Measurements from ENCODE around the gene SLC26A11. TPM values are rescaled to one million over a fixed set of nuclear protein-coding genes. Genes with fewer than 3 reads are reported as not detected.

The SLC26A11 gene
- total RNA-seq, 4 donors from 2014 or later, result 25.1 to 65.3 (median 31.7) TPM

DNA sequence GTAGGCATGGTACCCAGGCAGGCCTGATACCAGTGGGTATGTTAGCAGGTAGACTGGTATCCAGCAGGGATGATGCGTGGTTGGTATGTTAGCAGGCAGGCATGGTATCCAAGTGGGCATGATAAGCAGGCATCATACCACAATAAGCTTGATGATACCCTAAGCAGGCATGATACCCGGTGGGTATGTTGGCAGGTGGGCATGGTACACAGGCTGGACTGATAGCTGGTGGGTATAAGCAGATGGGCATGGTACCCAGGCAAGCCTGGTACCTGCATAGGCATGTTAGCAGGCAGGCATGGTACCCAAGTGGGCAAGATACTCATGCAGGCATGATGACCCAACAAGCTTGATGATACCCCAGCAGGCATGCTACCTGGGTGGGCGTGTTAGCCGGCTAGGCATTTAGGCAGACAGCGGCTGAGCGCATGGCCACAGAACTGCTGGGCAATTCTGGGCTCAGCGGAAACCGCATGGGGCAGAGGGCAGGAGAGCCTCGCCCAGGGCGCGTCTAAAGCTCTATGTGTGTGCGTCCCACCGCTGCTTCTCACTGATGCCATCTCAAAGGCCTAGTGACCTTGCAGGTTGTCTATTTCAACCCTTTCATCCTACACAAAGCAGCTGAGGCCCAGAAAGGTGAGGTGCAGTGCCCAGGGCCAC lies 2.4 kb upstream of the SLC26A11 start:
- H3K27ac ChIP-seq, result no peak overlapping the region
- H3K4me3 ChIP-seq (replicated peaks in 1 of 3), result no peak overlapping the region
- H3K36me3 ChIP-seq, result peaks cover 5 to 7% of the 10 kb centered on the region in 2 donors
- no peaks in the 10 kb centered on the region for H3K9me3 ChIP-seq
- no peak for DNase-seq
- H3K27me3 ChIP-seq, result no peaks in the 10 kb centered on the region
- TF ChIP-seq POLR2A (IDR thresholded peaks at IDR 0.05), result no peak
- TF ChIP-seq, protein P1, sequence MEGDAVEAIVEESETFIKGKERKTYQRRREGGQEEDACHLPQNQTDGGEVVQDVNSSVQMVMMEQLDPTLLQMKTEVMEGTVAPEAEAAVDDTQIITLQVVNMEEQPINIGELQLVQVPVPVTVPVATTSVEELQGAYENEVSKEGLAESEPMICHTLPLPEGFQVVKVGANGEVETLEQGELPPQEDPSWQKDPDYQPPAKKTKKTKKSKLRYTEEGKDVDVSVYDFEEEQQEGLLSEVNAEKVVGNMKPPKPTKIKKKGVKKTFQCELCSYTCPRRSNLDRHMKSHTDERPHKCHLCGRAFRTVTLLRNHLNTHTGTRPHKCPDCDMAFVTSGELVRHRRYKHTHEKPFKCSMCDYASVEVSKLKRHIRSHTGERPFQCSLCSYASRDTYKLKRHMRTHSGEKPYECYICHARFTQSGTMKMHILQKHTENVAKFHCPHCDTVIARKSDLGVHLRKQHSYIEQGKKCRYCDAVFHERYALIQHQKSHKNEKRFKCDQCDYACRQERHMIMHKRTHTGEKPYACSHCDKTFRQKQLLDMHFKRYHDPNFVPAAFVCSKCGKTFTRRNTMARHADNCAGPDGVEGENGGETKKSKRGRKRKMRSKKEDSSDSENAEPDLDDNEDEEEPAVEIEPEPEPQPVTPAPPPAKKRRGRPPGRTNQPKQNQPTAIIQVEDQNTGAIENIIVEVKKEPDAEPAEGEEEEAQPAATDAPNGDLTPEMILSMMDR (IDR thresholded peaks at IDR 0.05), result no peak
- WGBS, 2 donors, result 97 to 98% methylated on average over 13 of the region's 13 CpGs
- intact Hi-C loops (cut with DNase I), result loop anchor here (5.0 kb wide), 1 partner anchor 71 kb away; the partner anchor contains the start of gene EIF4A3
- H3K4me1 ChIP-seq, result peaks cover 18 to 21% of the 10 kb centered on the region in 2 donors

DNA sequence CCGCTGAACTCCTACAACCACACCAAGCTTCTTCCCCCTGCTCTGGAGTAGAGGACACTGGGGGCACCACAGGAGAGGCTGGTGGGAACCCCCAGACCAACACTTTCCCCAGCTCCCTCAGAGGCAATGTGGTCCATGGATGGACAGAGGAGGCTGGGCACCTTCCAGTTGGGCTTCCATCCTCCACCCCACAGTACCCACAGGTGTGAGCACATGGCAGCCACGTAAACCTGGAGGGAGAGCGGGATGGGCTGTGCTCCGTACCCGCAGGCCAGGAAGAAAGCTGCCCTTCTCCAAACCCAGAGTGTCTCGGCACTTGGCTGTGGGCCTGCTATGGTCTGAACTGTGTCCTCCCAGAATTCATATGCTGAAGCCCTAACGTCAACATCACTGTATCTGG lies 1.8 kb upstream of the SLC26A11 start:
- intact Hi-C loops (cut with DNase I), result loop anchor here (5.0 kb wide), 1 partner anchor 71 kb away; the partner anchor contains the start of gene EIF4A3
- TF ChIP-seq, protein P1 (IDR thresholded peaks at IDR 0.05), result no peak
- no peak for TF ChIP-seq POLR2A (IDR thresholded peaks at IDR 0.05)
- no peaks in the 10 kb centered on the region for H3K9me3 ChIP-seq
- H3K36me3 ChIP-seq, result peaks cover 5 to 7% of the 10 kb centered on the region in 2 donors
- peaks cover 18 to 21% of the 10 kb centered on the region in 2 donors for H3K4me1 ChIP-seq
- DNase-seq, result no peak
- H3K27ac ChIP-seq, result no peak overlapping the region
- H3K4me3 ChIP-seq (replicated peaks in 1 of 3), result no peak overlapping the region
- WGBS, 2 donors, result 96 to 97% methylated on average over 3 to 7 of the region's 7 CpGs
- no peaks in the 10 kb centered on the region for H3K27me3 ChIP-seq

GRCh38 chr17:80219013-80219762 lies 1.0 kb upstream of the SLC26A11 start:
- H3K27me3 ChIP-seq, result no peaks in the 10 kb centered on the region

GRCh38 chr17:80219763-80220053 lies 519 bp upstream of the SLC26A11 start:
- peak overlapping the region; percentile 93 to 100 (median 93) for H3K4me3 ChIP-seq (replicated peaks in 1 of 3)
- H3K36me3 ChIP-seq, result peaks cover 5 to 7% of the 10 kb centered on the region in 2 donors
- WGBS, 2 donors, result 0 to 4% methylated on average over 4 of the region's 5 CpGs
- intact Hi-C loops (cut with DNase I), result loop anchor here (5.0 kb wide), 2 partner anchors 43 to 72 kb away; partner anchors contain the start of genes EIF4A3 and RNF213
- no peaks in the 10 kb centered on the region for H3K27me3 ChIP-seq
- H3K27ac ChIP-seq, result peak overlapping the region; percentile 82 to 95 (median 89)
- TF ChIP-seq, protein P1 (IDR thresholded peaks at IDR 0.05), result no peak
- H3K9me3 ChIP-seq, result no peaks in the 10 kb centered on the region
- H3K4me1 ChIP-seq, result peaks cover 18 to 21% of the 10 kb centered on the region in 2 donors
- DNase-seq, result no peak

More at GRCh38 chr17:80219013-80219762, 1.0 kb upstream of the SLC26A11 start:
- Histone ChIP-seq H3K36me3 (peaks cover 5 to 7% of the 10 kb centered on the region in 2 donors), H3K27ac (peak overlapping the region; percentile 82 to 95 (median 89)), H3K4me3 (replicated peaks in 1 of 3) (peak overlapping the region; percentile 93 to 100 (median 93)), H3K9me3 (no peaks in the 10 kb centered on the region), H3K4me1 (peaks cover 18 to 21% of the 10 kb centered on the region in 2 donors)
- intact Hi-C loops (cut with DNase I), result loop anchor here (5.0 kb wide), 1 partner anchor 72 kb away; the partner anchor contains the start of gene EIF4A3
- WGBS, 2 donors, result 34% methylated on average over 11 to 15 of the region's 15 CpGs
- no peak for TF ChIP-seq POLR2A (IDR thresholded peaks at IDR 0.05)
- TF ChIP-seq, protein P1 (IDR thresholded peaks at IDR 0.05), result no peak
- peak; percentile 64 to 69 for DNase-seq

Data from thyroid gland (tissue), 4 donors.